Colonic mucosa (tissue), 4 donors: ENCODE results near the gene FAM24A. TPM values are rescaled to one million over a fixed set of nuclear protein-coding genes. Genes with fewer than 3 reads are reported as not detected.

Experiments
- DNase-seq: peaks from one replicate; pipeline ENCODE4 v3.0.0-alpha.2; 2020
- H3K27ac ChIP-seq: fragments of 200-600 bp; one replicate; pipeline ENCODE4 v1.8.0; 2021
- H3K27me3 ChIP-seq: fragments of 200-600 bp; one replicate; pipeline ENCODE4 v1.8.0; 2021
- H3K36me3 ChIP-seq: fragments of 200-600 bp; one replicate; pipeline ENCODE4 v1.8.0; 2021
- H3K4me1 ChIP-seq: fragments of 200-600 bp; one replicate; pipeline ENCODE4 v1.8.0; 2021; ENCODE audit warnings: mild to moderate bottlenecking
- H3K4me3 ChIP-seq: fragments of 200-600 bp; one replicate; pipeline ENCODE4 v1.8.0; 2021
- H3K9ac ChIP-seq, 2 donors: one replicate each; pipeline ENCODE4 v1.7.0; 2013; ENCODE audit warnings: control low read depth in 2 of 2, low read depth in 2 of 2, low read length in 2 of 2
- H3K9me3 ChIP-seq: fragments of 200-600 bp; one replicate; pipeline ENCODE4 v1.8.0; 2021
- CTCF ChIP-seq: fragments of 200-600 bp; IDR thresholded peaks from one replicate; pipeline ENCODE4 v1.8.0; 2022; ENCODE audit warnings: antibody characterized with exemption, mild to moderate bottlenecking
- intact Hi-C: fragments of 100-400 bp; cut with DNase I; formaldehyde crosslinking; loops from one replicate; pipeline ENCODE4 v1.14.1; 2022
- total RNA-seq, 2 donors: library from RNA; stranded (reverse); fragmentation: NEBNext Ultra II Directional in 1 of 2; extraction: Animal tissue kit (Norgen Biotek cat#: 25700) in 1 of 2; gene quantifications; one replicate each; pipeline ENCODE4 v1.2.1, GENCODE V29; 2021
- donor health status: healthy.
- donor health status: DM: no; HTN: no; CAD: no.
- donor health status: DM: no; HTN: no; CAD: no.

Gene FAM24A
- total RNA-seq, 2 donors from 2014 or later, result not detected

DNA sequence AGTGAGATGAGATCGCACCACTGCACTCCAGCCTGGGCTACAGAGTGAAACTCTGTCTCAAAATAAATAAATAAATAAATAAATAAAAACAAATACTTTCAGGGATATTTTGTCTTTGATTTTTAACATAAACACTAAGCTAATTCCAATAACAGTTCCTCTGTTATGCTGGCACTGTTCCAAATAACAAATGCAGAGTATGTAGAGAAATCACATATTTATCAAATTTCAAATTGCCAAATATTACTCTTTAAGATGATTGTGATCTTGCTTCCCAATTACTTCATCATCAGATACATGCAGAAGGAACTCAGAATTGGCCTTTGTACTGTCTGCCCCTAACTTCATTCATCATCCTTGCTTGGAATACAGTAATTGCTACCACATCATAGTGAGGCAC, 19.7 kb downstream of the FAM24A start:
- no peak for DNase-seq
- TF ChIP-seq CTCF, result no peak
- intact Hi-C loops, result no loop called here

GRCh38 chr10:122931088-122931906, 20.9 kb downstream of the FAM24A start:
- no peaks in the 10 kb centered on the region for H3K27me3 ChIP-seq
- no peaks in the 10 kb centered on the region for H3K9me3 ChIP-seq
- no peaks in the 10 kb centered on the region for H3K4me1 ChIP-seq
- no peaks in the 10 kb centered on the region for H3K36me3 ChIP-seq
- no peak for TF ChIP-seq CTCF
- H3K9ac ChIP-seq, result no peak overlapping the region
- H3K27ac ChIP-seq, result no peak overlapping the region
- no peak overlapping the region for H3K4me3 ChIP-seq
- intact Hi-C loops, result no loop called here
- no peak for DNase-seq

More for the DNA sequence above, 19.7 kb downstream of the FAM24A start:
- Histone ChIP-seq H3K9me3 (no peaks in the 10 kb centered on the region), H3K27ac (no peak overlapping the region), H3K4me1 (no peaks in the 10 kb centered on the region), H3K36me3 (no peaks in the 10 kb centered on the region), H3K4me3 (no peak overlapping the region), H3K9ac (no peak overlapping the region), H3K27me3 (no peaks in the 10 kb centered on the region)

DNA sequence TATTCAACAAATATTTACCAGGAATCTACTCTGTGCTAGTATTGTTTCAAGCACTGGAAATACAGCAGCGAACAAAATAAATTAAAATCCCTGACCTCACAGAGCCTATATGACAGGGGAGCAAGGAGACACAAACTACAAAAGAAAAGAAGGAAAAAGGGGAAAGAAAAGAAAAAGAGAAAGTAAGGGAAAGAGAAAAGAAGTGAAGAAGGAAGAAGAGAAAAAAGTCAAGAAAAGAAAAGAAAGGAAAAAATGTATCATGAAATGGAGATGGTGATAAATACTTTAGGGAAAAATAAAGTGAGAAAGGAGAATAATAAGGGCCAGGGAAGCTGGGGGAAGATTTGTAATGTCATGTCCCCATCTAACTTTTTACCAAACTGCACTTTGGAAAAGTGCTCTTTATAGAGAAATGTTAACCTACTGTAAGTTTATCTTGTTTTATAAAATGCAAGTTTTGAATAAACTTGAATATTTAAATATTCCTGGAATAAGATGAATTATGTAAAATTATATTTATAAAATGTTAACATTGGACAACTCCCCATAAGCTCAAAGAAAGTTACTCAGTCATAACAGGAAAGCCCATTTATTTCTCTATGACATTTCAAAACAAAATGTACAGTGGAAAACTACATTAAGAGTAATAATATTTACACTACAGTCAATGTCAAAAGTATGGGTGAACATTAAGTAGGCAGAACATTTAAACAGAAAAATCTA, 28.9 kb downstream of the FAM24A start:
- Histone ChIP-seq H3K27ac (no peak overlapping the region), H3K9ac (no peak overlapping the region), H3K4me3 (no peak overlapping the region), H3K4me1 (no peaks in the 10 kb centered on the region), H3K9me3 (no peaks in the 10 kb centered on the region), H3K27me3 (no peaks in the 10 kb centered on the region), H3K36me3 (peaks cover 3% of the 10 kb centered on the region)
- no peak for TF ChIP-seq CTCF
- intact Hi-C loops, result no loop called here
- DNase-seq, result no peak

DNA sequence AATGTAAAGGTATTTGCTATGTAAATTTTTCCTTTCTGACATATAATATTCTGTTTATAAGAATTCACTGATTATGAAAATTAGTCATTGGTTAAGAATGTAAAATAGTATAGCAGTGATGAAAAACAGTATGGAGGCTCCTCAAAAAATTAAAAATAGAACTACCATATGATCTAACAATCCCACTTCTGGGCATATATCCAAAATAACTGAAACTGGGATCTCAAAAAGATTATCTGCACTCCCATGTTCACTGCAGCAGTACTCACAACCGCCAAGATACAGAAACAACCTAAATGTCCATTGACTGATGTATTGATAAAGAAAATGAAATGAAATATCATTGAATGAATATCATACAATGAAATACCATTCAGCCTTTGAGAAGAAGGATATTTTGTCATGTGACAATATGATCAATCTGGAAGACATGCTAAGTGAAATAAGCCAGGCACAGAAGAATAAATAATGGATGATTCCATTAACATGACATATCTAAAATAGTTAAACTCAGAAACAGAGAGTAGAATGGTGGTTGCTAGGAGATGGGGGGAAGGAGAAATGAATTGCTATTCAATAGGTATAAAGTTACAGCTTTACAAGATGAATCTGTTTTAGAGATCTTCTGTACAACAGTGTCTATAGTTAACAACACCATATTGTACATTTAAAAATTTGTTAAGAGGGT, 29.6 kb downstream of the FAM24A start:
- intact Hi-C loops, result no loop called here
- Histone ChIP-seq H3K27me3 (no peaks in the 10 kb centered on the region), H3K4me1 (no peaks in the 10 kb centered on the region), H3K27ac (no peak overlapping the region), H3K36me3 (peaks cover 3% of the 10 kb centered on the region), H3K4me3 (no peak overlapping the region), H3K9me3 (no peaks in the 10 kb centered on the region), H3K9ac (no peak overlapping the region)
- TF ChIP-seq CTCF, result no peak
- no peak for DNase-seq

- intact Hi-C loops, result no loop called here
- H3K9me3 ChIP-seq, result no peaks in the 10 kb centered on the region
- H3K4me3 ChIP-seq, result no peak overlapping the region
- peaks cover 6% of the 10 kb centered on the region for H3K4me1 ChIP-seq
- no peak overlapping the region for H3K27ac ChIP-seq
- H3K9ac ChIP-seq, result no peak overlapping the region
- H3K27me3 ChIP-seq, result no peaks in the 10 kb centered on the region
- no peak for TF ChIP-seq CTCF
- DNase-seq, result no peak
- no peaks in the 10 kb centered on the region for H3K36me3 ChIP-seq
Observed at GRCh38 chr10:122949296-122949695, 38.9 kb downstream of the FAM24A start.
